ENCODE results near the gene TBC1D9.

The TBC1D9 gene

DNA sequence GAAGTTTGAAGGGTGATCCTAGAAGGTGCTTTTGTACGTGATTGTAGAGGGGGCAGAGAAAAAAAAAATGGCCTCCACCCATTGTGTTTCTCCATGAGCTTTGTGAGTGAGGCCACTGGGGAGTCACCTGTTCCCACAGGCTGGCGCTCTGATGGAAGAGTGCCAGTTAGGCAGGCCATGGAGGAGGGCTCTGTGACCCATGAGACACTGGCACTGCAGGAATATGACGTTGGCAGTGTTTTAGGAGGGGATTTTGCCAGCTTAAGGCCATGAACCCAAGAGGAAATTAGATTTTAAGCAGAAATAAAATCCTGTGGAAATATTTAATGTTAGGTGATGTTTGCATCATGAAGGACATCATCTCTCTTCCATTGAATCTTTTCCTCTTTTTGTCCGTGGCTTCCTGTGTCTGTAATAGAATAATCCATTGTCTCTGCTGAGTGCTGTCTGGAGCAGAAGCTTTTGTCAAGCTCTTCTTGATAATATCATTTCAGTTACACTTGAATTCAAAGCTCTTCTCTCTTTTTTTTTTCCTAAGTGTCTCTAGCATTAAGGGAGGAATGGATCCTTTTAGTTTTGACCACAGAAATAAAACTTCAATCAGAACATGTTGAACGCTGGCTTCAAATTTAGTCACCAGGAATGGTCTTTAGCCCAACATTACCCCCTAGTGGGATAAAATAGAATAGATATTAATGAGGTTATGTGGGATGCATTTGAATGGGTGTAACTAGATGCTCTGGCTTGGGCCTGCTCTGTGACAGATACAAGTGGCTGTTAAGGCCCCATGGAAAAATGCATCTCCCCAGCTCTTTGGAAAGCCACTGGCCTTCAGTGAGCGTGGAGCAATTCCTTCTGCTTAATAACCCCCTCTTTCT is 146.4 kb downstream of the TBC1D9 start:
- no peak for DNase-seq

GRCh38 chr4:140607852-140608251 is 148.3 kb downstream of the TBC1D9 start:
- DNase-seq: no peak

DNA sequence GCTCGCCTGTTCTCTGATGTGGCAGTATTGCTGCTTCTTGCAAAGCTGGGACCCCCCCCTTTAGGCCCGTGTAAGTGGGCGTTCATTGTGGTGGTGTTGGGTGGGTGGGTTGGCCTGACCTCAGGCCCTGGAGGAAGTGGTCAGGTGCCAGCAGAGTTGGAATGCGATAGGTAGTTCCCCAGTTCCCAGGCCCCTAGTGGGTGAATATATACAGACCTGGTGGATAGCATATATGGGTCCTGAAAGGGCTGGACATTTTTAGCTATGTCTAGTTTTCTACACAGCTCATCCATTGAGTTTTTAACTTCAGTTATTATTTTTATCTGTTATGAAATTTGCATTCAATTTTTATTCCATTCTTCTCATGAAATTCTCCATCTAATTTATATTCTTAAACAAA is 151.6 kb downstream of the TBC1D9 start:
- DNase-seq: no peak

- DNase-seq: no peak
These were observed 152.9 kb downstream of the TBC1D9 start for GRCh38 chr4:140603286-140603685.

DNA sequence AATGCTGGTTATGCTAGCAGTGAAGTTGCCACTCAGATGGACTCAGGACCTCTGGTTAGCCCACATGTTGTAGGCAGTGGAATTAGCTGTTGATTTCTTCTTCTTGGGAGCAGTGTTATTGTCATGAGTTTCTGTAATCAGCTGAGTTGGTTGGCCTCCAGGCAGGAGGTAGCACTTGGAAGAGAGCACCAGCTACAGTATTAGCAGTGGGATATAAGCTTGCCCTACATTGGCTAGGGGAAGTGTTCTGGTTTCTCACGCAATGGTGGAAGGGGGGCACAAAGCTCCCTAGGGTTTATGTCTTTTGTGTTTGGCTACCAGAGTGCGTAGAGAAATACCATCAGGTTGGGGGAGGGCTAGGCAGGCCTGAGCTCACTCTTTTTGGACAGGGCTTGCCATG is 153.5 kb downstream of the TBC1D9 start:
- DNase-seq: no peak

- no peak for DNase-seq
These were observed 155.8 kb downstream of the TBC1D9 start for GRCh38 chr4:140600408-140600807.

DNA sequence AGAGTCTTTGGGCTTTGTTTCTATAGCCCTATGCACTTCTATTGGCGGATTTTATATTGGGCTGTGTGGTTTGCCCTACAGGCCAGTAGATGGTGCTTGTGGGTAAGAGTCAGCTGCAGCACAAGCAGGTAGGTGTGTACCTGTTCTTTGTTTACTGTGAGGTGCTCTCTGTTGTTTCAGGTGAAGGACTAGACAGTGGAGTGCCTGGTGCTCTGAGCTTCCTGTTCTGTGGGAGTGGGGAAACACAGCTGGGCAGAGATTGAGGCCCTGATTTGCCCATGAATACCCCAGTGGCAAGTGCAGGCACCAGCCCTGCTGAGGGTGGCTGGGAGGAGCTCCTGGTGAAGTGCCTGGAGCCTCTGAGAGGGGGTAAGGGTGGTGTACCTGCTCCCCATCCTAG is 161.1 kb downstream of the TBC1D9 start:
- DNase-seq: peak in 1 of 2 experiments; percentile 32

DNA sequence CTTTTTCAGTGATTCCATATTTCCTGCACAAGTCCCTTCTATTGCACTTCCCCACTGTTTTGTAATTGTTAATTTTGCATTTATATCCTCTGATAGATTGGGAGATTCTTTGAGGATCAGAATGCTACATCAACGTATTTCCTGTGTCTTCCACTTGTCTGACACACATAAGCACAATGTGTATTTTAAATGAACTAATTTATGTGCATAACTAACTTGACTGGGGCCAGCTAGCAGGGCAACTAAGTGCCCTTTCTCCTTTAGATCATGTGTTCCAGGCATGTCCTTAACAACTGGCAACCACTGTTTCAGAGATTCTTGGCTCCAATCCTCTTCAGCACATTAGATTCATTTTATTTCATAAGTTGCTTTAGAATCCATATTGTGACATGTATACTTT is 171.7 kb downstream of the TBC1D9 start:
- DNase-seq: no peak

GRCh38 chr4:140581078-140581477 is 175.1 kb downstream of the TBC1D9 start:
- DNase-seq: no peak

GRCh38 chr4:140579278-140579677 is 176.9 kb downstream of the TBC1D9 start:
- DNase-seq: peak in 1 of 2 experiments; percentile 3

- DNase-seq: no peak
These were observed 180.7 kb downstream of the TBC1D9 start for GRCh38 chr4:140575489-140575888.

GRCh38 chr4:140571620-140572019 is 184.6 kb downstream of the TBC1D9 start:
- DNase-seq: no peak

Measured in cerebellar nuclear complex (tissue), 1 donor.